Astrocyte of the cerebellum (primary cell): ENCODE data around the gene CCNI2.

Experiments used
- DNase-seq: peaks from one replicate; pipeline ENCODE4 v3.0.0-alpha.2; 2011; ENCODE audit warnings: low read depth
- H3K4me3 ChIP-seq: 2 replicates; pipeline ENCODE4 v1.5.1; 2011; ENCODE audit warnings: mild to moderate bottlenecking, low read depth, low read length, moderate library complexity
- in situ Hi-C: cut with HindIII; loops from 2 replicates; pipeline ENCODE4 v1.10.0; 2017; ENCODE audit warnings: low sequenced_read_pairs
- TF ChIP-seq, protein P1 (sequence below): IDR thresholded peaks from 2 replicates; pipeline ENCODE4 v1.5.1; 2012; ENCODE audit warnings: low read length, low read depth, moderate library complexity, mild to moderate bottlenecking; ENCODE audit errors: missing control alignments

The CCNI2 gene

DNA sequence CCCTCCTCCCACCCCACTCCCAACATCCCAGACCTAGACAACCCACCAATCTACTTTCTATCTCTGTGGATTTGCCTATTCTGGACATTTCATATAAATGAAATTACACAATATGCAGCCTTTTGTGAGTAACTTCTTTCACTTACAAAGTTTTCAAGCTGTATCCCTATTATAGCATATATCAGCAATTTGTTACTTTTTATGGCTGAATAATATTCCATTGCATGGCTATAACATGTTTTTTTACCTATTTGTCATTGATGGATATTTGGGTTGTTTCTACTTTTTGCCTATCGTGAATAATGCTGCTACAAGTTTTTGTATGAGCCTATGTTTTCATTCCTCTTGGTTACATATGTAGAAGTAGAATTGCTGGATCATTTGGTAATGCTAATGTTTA, 8.0 kb upstream of the CCNI2 start:
- TF ChIP-seq, protein P1, sequence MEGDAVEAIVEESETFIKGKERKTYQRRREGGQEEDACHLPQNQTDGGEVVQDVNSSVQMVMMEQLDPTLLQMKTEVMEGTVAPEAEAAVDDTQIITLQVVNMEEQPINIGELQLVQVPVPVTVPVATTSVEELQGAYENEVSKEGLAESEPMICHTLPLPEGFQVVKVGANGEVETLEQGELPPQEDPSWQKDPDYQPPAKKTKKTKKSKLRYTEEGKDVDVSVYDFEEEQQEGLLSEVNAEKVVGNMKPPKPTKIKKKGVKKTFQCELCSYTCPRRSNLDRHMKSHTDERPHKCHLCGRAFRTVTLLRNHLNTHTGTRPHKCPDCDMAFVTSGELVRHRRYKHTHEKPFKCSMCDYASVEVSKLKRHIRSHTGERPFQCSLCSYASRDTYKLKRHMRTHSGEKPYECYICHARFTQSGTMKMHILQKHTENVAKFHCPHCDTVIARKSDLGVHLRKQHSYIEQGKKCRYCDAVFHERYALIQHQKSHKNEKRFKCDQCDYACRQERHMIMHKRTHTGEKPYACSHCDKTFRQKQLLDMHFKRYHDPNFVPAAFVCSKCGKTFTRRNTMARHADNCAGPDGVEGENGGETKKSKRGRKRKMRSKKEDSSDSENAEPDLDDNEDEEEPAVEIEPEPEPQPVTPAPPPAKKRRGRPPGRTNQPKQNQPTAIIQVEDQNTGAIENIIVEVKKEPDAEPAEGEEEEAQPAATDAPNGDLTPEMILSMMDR = no peak
- in situ Hi-C loops = no loop called here

DNA sequence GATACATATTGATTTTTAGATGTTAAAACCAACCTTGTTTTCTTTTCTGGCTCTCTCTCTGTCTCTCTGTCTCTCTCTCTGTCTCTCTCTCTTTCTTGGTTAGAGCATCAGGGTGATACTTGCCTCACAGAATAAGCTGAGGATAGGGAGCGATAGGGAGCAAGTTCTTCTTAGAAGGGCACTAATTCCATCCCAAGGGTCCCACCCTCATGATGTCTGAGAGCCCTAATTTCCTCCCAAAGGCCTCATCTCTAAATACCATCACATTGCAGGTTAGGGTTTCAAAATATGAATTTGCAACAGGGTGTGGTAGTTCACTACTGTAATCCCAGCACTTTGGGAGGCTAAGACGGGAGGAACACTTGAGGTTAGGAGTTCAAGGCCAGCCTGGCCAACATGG, 5.1 kb upstream of the CCNI2 start:
- TF ChIP-seq, protein P1 = no peak
- in situ Hi-C loops = no loop called here
- no peak for DNase-seq
- H3K4me3 ChIP-seq = no peak overlapping the region

More for the DNA sequence above, 8.0 kb upstream of the CCNI2 start:
- DNase-seq = no peak
- no peak overlapping the region for H3K4me3 ChIP-seq

- no peak overlapping the region for H3K4me3 ChIP-seq
- in situ Hi-C loops = no loop called here
- DNase-seq = no peak
- TF ChIP-seq, protein P1 = no peak
Measured at GRCh38 chr5:132742626-132743025, 4.6 kb upstream of the CCNI2 start.

DNA sequence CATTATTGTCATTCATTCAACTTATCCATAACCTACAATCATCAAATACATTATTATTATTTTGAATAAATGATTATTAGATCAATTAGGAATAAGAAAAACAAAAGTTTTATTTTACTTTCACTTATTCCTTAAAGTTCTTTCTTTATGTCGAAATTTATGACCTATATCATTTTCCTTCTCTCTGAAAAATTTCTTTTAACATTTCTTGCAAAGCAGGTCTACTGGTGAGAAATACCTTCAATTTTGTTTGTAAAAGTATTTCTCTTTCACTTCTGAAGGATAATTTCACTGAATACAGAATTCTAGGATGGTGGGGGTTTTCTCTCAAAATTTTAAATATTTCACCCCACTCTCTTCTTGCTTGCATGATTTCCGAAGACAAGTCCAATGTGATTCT, 2.6 kb upstream of the CCNI2 start:
- no peak overlapping the region for H3K4me3 ChIP-seq
- in situ Hi-C loops = no loop called here
- TF ChIP-seq, protein P1 = no peak
- DNase-seq = no peak

DNA sequence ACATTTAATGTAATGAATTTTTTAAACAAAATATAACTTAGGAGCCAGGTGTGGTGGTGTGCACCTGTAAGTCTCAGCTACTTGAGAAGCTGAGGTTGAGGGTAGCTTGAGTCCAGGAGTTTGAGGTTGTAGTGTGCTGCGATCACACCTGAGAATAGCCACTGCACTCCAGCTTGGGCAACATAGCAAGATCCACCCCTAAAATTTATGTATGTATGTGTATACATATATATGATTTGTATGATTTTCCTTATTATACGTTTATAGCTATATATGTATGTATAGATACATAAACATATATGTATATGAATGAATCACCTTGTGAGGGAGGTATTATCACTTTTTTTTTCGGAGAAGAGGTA, 653 bp upstream of the CCNI2 start:
- DNase-seq = no peak
- in situ Hi-C loops = no loop called here
- TF ChIP-seq, protein P1 = no peak
- H3K4me3 ChIP-seq = peak overlapping the region; percentile 31

DNA sequence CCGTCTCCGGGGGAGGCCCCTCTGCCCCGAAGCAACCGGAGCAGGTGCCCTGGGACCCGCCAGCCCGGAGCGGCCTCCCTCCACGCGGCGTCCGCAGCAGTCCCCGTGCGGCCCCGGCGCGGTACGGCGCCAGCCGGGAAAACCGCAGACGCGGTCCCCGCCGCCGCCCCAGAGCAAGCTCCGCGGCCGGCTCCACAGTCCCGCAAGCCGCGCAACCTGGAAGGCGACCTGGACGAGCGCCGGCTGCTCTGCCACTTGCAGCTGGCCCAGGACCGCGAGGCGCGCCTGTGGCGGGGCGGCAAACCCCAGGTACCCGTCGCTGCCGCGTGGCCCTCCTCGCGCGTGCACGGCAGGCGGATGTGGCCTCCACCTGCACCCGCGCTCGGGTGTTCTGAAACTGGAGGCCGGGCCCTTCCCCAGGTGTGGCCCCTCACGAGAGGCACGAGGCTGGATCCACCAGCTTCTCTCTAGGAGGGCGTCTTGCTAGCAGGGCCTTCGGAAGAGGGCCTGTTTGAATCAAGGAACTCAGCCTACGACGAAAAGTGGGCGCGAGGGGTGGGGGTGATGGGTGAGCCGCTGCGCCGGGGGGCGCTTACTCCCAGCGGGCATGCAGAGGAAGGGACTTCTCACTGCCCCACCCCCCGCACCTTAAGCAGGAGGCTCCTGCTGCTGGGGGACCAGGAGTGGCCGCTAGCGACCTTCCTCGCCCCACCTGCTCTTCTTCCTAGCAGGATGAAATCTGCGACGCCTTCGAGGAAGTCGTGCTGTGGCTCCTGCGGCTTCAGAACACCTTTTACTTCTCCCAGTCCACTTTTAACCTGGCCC, 602 bp downstream of the CCNI2 start:
- TF ChIP-seq, protein P1 = no peak
- no peak for DNase-seq
- in situ Hi-C loops = no loop called here
- peak overlapping the region; percentile 31 for H3K4me3 ChIP-seq
